ENCODE measurements around the gene MAPKAPK2. TPM values are rescaled to one million over a fixed set of nuclear protein-coding genes. Genes with fewer than 3 reads are reported as not detected.

The MAPKAPK2 gene
- polyA plus RNA-seq, 1 donor (not counting 4 experiments of a cell fraction or from before 2014, with no cell fraction given): 41.5 TPM

DNA sequence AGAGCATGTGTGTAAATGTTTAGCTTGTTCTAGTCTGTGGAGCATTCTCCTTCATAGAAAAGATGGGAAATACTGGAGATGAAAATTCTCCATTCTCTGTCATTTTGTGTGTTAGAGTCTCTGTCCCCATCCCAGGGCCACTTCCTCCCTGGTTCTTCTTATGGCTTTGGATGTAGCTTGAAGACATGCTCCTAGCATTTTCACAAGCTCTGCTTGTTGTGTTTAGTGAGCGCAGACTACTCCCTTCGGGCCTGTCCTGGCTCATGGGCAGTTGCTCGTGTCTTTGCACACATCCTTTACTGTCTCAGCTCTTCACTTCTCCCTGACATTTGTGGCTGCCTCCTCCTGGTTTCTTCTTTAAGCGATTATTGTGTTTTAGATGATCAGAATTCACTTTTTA is 30.4 kb downstream of the MAPKAPK2 start:
- Histone ChIP-seq H3K4me3 (ENCODE audit: control insufficient read depth in 2 of 3, extremely low read depth in 1 of 3, insufficient read depth in 2 of 3, low read depth in 1 of 3, low read length in 3 of 3) (no peak overlapping the region), H4K20me1 (ENCODE audit: control insufficient read depth, extremely low read depth, insufficient read depth, low read length) (peaks cover 31% of the 10 kb centered on the region), H3K9me1 (ENCODE audit: control insufficient read depth, extremely low read depth, insufficient read depth, low read length) (peaks cover 6% of the 10 kb centered on the region), H3K9me3 (ENCODE audit: control insufficient read depth, low read depth, low read length) (no peaks in the 10 kb centered on the region), H3K79me2 (ENCODE audit: control insufficient read depth, insufficient read depth, low read length) (peaks cover 93% of the 10 kb centered on the region), H3K27me3 (ENCODE audit: control insufficient read depth, extremely low read depth, insufficient read depth, low read length) (no peaks in the 10 kb centered on the region), H3K4me2 (ENCODE audit: control insufficient read depth, extremely low read depth, insufficient read depth, low read depth, low read length) (no peak overlapping the region), H3K36me3 (ENCODE audit: control insufficient read depth in 2 of 2, extremely low read depth in 1 of 2, insufficient read depth in 2 of 2, low read length in 2 of 2) (no peaks in the 10 kb centered on the region), H3K4me1 (ENCODE audit: control insufficient read depth, extremely low read depth, insufficient read depth, low read length) (peaks cover 17% of the 10 kb centered on the region), H2AFZ (ENCODE audit: control insufficient read depth, low read length) (no peak overlapping the region), H3K9ac (ENCODE audit: control insufficient read depth, extremely low read depth, insufficient read depth, low read length) (no peak overlapping the region), H3K27ac (ENCODE audit: control insufficient read depth, insufficient read depth, low read length) (no peak overlapping the region)
- TF ChIP-seq, protein P1, sequence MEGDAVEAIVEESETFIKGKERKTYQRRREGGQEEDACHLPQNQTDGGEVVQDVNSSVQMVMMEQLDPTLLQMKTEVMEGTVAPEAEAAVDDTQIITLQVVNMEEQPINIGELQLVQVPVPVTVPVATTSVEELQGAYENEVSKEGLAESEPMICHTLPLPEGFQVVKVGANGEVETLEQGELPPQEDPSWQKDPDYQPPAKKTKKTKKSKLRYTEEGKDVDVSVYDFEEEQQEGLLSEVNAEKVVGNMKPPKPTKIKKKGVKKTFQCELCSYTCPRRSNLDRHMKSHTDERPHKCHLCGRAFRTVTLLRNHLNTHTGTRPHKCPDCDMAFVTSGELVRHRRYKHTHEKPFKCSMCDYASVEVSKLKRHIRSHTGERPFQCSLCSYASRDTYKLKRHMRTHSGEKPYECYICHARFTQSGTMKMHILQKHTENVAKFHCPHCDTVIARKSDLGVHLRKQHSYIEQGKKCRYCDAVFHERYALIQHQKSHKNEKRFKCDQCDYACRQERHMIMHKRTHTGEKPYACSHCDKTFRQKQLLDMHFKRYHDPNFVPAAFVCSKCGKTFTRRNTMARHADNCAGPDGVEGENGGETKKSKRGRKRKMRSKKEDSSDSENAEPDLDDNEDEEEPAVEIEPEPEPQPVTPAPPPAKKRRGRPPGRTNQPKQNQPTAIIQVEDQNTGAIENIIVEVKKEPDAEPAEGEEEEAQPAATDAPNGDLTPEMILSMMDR (optimal IDR thresholded peaks at IDR 0.05 in 1 of 3, IDR thresholded peaks at IDR 0.05 in 1 of 3, conservative IDR thresholded peaks at IDR 0.05 in 1 of 3; ENCODE audit: extremely low read depth in 1 of 3, insufficient read depth in 2 of 3, low read length in 3 of 3): no peak
- no peak for TF ChIP-seq EZH2 (IDR thresholded peaks at IDR 0.05; ENCODE audit: low read length)
- FAIRE-seq (no peak), DNase-seq (ENCODE audit: low read depth, low spot score) (no peak)
- dilution Hi-C loops (cut with MboI; ENCODE audit: extremely low pct_ligation_motif_present, low sequenced_read_pairs): no loop called here

DNA sequence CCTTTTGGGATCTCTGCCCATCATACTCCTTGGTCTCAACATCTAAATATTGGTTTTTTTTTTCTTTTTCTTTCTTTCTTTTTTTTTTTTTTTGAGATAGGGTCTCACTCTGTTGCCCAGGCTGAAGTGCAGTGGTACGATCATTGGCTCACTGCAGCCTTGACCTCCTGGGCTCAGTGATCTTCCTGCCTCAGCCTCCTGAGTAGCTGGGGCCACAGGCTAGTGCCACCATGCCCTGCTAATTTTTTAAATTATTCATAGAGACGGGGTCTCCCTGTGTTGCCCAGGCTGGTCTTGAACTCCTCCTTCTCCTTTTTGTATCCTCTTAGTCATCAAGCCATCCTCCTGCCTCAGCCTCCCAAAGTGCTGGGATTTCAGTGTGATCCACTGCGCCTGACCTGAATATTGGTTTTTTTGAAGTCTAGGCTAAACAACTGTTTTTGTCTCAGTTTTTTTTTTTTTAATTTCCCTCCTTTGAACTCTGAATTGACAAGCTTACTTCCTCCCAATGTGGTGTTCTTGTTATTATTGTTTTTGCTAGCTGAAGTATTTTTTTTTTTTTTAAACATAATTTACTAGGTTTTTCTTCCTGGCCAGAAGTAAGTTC is 30.9 kb downstream of the MAPKAPK2 start:
- FAIRE-seq (no peak), DNase-seq (ENCODE audit: low read depth, low spot score) (no peak)
- H3K27me3 ChIP-seq (ENCODE audit: control insufficient read depth, extremely low read depth, insufficient read depth, low read length): no peaks in the 10 kb centered on the region
- dilution Hi-C loops (cut with MboI; ENCODE audit: extremely low pct_ligation_motif_present, low sequenced_read_pairs): no loop called here
- H3K36me3 ChIP-seq (ENCODE audit: control insufficient read depth in 2 of 2, extremely low read depth in 1 of 2, insufficient read depth in 2 of 2, low read length in 2 of 2): no peaks in the 10 kb centered on the region
- H3K4me1 ChIP-seq (ENCODE audit: control insufficient read depth, extremely low read depth, insufficient read depth, low read length): peaks cover 12% of the 10 kb centered on the region
- peaks cover 31% of the 10 kb centered on the region for H4K20me1 ChIP-seq (ENCODE audit: control insufficient read depth, extremely low read depth, insufficient read depth, low read length)
- peaks cover 93% of the 10 kb centered on the region for H3K79me2 ChIP-seq (ENCODE audit: control insufficient read depth, insufficient read depth, low read length)
- H3K9ac ChIP-seq (ENCODE audit: control insufficient read depth, extremely low read depth, insufficient read depth, low read length): no peak overlapping the region
- no peak overlapping the region for H3K4me3 ChIP-seq (ENCODE audit: control insufficient read depth in 2 of 3, extremely low read depth in 1 of 3, insufficient read depth in 2 of 3, low read depth in 1 of 3, low read length in 3 of 3)
- peaks cover 6% of the 10 kb centered on the region for H3K9me1 ChIP-seq (ENCODE audit: control insufficient read depth, extremely low read depth, insufficient read depth, low read length)
- no peak overlapping the region for H3K27ac ChIP-seq (ENCODE audit: control insufficient read depth, insufficient read depth, low read length)
- TF ChIP-seq EZH2 (IDR thresholded peaks at IDR 0.05; ENCODE audit: low read length): no peak
- TF ChIP-seq, protein P1 (optimal IDR thresholded peaks at IDR 0.05 in 1 of 3, IDR thresholded peaks at IDR 0.05 in 1 of 3, conservative IDR thresholded peaks at IDR 0.05 in 1 of 3; ENCODE audit: extremely low read depth in 1 of 3, insufficient read depth in 2 of 3, low read length in 3 of 3): no peak
- H3K9me3 ChIP-seq (ENCODE audit: control insufficient read depth, low read depth, low read length): no peaks in the 10 kb centered on the region
- no peak overlapping the region for H2AFZ ChIP-seq (ENCODE audit: control insufficient read depth, low read length)
- H3K4me2 ChIP-seq (ENCODE audit: control insufficient read depth, extremely low read depth, insufficient read depth, low read depth, low read length): no peak overlapping the region
